GM20431 (cell line): ENCODE results near the gene IRF2.

ENCODE experiments used
- in situ Hi-C: fragments of 300-500 bp; cut with MseI, MboI; formaldehyde crosslinking; loops from one replicate; pipeline ENCODE4 v1.15.0; 2020; ENCODE audit warnings: low sequenced_read_pairs; ENCODE audit not compliant: unreplicated experiment

Gene IRF2

DNA sequence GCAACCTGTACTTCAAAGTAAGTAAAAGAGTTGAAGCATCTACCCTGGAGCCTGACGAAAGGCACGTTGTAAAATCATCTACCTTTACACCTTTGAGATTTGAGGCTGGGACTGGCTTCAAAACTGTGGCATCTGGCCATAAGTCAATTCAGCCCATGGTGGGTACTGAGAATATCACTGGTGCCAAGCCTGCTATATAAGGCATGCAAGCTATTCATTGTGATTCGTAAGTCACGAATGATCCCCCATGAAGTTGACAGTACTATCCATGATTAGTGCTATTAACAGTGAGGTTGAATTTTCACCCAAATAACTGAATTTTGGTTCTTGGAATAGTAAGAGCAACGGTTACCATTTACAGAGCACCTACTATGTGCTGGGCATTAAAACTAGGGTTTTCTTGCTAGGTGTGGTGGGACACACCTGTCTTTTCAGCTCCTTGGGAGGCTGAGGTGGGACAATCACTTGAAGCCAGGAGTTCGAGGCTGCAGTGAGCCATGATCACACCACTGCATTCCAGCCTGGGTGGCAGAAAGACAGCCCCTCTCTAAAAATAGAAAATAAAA is 39.8 kb downstream of the IRF2 start:
- in situ Hi-C loops, result no loop called here

GRCh38 chr4:184434021-184434420 is 40.3 kb downstream of the IRF2 start:
- in situ Hi-C loops, result no loop called here

DNA sequence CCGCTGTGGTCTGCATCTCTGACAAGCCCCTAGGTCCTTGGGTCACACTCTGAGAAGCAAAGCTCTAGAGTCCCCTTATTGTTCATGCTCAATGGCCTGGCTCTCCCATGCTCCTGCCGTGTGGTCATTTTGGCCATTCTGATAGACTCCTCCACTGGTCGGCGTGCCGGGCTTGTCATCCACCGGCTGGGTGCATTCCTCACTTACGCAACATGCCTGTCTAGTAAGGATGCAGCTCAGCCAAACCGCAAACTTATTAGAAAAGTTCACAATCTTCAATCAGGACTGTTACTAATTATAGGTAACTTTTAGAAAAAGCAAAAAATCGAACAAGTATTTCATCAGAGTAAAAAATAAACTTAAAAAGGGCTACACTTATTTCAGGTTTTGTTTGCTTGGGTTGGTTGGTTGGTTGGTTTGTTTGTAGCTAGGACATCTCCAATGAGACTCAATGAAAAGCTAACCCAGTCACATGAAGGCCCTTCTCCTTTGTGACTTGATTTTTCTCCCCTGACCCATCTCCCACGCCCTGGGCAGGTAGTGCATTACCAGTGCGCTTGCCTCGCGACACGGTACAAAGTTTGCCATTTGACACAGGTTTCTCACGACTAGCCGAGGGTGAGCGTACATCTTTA is 41.0 kb downstream of the IRF2 start:
- in situ Hi-C loops, result no loop called here

DNA sequence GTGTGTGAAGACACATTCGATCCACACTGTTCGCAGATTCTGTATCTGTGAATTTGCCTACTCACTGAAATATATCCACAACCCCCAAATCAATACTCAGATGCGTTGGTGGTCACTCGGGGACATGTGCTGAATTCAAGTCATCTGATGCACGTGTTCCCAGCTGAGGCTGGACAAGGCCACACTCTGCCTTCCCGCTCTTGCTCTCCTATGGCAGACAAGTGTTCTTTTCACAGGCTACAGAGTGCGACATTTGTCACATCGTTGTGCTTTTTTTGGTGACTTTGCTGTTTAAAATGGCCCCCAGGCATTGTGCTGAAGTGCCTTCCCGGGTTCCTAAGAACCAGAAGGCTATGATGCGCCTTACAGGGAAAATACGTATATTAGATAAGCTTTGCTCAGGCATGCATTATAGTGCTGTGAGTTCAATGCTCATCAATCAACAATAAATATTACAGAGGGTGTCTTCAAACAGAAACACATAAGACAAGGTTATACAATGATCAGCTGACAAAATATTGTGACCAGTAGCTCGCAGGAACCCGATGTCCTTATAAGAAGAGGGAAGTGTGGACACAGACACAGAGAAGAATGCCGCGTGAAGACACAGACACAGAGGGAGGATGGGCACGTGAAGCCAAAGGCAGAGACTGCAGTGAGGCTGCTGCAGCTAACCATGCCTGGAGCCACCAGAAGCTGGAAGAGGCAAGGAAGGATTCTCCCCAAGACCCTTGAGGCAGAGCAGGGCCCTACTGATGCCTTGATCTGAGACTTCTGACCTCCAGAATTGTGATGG is 42.0 kb downstream of the IRF2 start:
- in situ Hi-C loops, result no loop called here

DNA sequence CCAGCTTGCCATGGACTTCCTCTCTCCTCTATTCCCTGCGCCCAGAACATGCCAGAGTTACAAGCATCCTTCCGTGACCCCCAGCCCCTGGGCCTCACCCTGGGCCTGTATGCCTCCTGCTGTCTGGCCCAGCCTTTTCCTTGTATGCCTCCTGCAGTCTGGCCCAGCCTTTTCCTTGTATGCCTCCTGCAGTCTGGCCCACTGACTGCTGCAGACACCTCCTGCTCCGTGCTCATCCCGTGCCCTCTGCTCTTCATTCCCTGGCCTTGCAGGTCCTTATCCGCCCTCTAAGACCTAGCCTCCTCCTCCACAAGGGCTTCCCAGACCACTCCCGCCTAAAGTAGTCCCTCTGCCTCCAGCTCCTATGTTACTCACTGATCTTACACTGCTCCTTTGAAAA is 44.2 kb downstream of the IRF2 start:
- in situ Hi-C loops, result no loop called here

GRCh38 chr4:184428787-184429186 is 45.6 kb downstream of the IRF2 start:
- in situ Hi-C loops, result no loop called here

DNA sequence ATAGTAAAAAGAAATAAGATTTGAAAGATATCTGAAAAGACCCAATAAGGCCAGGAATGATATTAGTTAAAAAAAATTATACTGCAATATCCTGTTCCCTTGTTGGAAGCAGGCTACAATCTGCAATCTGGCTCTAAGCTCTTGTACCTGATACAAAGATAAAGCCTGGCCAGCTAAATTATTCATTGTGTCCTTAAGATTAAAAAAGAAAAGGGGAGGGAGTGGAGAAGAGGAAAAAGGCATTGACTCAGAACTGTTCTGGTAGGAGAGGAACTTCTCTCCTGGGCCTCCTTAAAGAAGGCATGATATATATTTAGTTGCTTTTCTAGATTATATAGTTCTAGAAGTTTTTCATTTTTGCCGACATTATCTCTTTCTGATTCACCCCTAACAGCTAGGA is 46.7 kb downstream of the IRF2 start:
- in situ Hi-C loops, result no loop called here

DNA sequence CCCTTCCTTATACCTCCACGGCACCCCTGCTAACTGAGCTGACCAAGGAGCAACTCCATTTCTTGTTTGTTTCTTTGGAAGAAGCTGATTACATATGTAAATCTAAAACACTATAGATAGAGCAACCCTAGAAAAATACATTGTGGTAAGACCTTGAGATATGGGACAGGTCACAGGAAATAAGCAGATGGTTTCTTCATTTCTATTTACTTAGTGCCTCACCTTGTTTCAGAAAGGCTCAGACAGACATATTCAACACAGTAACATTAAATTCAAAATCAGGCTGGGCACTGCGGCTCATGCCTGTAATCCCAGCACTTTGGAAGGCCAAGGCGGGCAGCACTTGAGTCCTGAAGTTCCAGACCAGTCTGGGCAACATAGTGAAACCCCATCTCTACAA is 47.3 kb downstream of the IRF2 start:
- in situ Hi-C loops, result no loop called here

GRCh38 chr4:184424993-184425758 is 49.2 kb downstream of the IRF2 start:
- in situ Hi-C loops, result no loop called here

DNA sequence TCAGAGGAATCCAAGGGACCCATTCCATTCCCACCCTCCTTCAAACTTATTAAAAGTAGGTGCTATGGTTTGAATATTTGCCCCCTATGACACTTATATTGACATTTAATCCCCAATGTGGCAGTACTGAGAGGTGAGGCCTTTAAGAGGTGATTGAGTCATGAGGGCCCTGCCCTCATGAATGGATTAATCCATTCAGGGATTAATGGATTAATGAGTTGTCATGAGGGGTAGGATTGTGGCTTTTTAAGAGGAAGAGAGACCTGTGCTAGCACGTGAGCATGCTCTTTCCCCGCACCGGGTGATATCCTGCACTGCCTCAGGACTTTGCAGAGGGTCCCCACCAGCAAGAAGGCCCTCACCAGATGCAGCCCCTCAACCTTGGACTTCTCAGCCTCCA is 50.1 kb downstream of the IRF2 start:
- in situ Hi-C loops, result no loop called here

DNA sequence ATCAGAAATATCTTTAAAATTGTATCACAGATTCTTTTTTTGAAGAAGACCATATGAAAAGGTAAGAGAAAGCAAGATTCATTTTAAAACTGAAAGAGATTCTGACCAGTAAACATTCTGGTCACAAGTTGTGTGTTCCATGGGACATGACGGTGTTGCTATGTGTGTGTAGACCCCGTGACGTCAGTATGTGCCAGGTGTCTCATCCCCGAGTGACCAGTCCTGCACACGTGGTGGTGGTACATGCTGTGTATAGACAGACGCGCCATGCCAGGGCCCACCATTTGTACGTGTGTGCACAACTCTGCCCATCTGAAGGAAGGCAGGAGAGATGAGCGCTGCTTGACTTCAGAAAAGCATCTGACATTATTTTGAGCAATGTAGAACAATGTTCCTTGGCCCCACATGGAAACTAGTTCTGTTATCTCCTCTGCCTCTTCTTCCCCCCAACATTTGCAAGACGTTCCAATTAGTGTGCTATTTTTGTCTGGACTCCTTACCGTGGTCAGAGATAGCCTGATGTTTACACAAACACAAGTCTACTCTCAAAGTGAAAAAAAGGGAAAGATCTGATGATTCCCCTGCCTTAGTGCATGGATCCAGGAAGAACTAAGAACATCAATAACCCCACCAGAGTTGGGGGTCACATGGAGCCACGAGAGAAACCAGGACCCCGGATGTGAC is 51.2 kb downstream of the IRF2 start:
- in situ Hi-C loops, result no loop called here

- in situ Hi-C loops, result no loop called here
Measured at GRCh38 chr4:184422378-184422777, 52.0 kb downstream of the IRF2 start.

DNA sequence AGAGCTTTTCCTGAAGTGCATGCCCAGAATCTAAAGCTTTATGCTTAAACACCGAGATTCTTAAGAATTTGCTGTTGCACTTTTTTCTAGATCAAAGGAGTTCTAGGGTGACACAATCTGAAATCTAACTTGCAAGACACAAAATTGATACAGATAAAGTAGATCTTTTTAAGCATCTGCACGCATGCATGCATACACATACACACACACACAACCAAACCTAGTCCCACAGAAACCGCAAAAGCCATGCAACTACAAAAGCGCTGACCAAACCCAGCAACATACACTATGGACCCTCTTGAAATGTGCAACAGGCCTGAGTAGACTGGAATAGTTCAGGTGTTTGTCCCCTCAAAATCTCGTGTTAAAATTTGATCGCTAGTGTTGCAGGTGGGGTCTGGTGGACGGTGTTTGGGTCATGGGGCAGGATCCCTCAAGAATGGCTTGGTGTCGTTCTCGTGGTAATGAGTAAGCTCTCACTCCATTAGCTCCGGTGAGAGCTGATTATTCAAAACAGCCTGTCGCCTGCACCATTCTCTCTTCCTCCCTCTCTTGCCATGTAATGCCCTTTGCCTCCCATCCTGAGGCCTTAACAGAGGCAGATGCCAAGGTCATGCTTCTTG is 52.7 kb downstream of the IRF2 start:
- in situ Hi-C loops, result no loop called here

DNA sequence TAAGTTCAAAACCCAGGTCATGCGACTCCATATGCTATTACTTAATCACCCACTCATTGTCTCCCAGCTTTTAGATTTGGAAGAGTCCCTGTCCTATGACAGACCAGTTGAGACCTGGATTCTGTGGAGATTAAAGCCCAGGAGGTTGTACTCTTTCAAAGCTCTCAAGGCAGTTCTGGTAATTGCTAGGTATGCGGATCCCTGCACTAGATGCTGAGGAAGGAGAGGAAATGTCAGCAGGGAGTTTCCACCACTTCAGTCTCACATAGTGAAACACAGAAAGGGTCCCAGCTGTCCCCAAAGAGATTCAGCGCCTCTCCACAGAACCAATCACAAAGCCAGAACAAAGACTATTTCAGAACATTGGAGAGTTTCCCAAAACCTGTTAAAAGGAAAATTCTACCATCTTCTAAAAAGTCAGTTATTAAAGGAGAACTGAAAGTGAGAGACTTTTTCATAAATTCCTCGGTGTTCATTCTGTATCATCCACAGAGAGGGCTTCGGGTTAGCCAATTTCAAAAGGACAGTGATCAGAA is 53.4 kb downstream of the IRF2 start:
- in situ Hi-C loops, result no loop called here

DNA sequence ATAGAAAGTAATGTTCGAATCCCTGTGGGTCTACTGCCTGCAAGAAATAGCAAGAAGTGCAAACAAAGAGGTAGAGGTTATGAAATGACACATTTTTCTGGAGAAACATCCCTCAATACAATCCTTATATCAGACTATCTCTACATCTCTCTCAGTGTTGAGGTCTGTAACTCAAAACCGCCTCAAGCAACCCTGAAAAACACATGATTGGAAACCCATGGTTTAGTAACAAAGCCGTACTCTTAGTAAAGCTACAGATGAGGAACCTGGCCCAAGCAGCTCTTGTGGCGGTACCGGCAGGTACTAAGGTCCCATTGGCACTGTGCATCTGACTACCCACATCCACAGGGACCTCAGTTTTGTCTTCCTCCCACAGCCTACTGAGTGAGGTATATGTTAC is 53.9 kb downstream of the IRF2 start:
- in situ Hi-C loops, result no loop called here

DNA sequence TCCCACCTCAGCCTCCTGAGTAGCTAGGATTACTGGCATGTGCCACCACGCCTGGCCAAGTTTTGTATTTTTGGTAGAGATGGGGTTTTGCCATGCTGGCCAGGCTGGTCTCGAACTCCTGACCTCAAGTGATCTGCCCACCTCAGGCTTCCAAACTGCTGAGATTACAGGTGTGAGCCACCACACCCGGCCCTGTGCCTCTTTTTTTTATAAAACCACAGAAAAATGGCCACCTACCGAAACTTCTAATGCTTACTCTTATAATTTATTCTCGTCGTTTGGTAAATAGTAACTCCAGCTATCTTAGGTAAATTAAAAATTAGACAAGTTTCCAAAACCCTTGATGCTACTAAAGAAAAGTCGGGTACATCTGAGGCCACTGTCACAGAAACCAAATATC is 54.4 kb downstream of the IRF2 start:
- in situ Hi-C loops, result no loop called here

DNA sequence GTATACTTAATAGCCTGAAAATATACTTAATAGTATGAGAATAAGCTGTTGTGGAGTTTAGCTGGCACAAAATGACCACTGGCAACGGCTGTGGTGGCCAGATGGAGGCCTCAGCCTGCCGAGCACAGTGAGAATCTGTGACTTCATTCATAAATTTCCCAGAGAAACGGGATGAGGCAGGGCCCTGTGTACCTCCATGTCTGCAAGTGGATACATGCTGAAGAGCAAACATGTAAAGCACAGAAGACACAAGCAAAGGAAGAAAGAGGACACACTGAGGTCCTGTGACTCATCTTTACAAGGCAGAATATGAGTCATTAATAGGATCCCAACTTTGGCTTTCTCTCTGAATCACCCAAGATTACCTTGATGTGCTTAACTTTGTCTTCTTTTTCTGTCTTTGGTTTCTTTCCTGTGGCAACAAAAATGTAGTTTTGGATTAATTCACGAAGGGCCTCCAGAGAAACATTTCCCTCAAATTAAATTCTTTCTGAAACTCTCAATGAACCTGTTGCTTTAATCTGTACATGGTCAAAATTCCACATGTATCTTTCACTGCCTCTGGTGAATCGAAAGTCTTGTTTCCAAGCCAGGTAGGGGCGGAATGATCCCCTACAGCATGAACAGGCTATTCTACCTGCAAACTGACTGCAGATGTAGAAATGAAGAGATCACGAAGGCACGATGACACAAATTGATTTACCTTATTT is 56.4 kb downstream of the IRF2 start:
- in situ Hi-C loops, result no loop called here

DNA sequence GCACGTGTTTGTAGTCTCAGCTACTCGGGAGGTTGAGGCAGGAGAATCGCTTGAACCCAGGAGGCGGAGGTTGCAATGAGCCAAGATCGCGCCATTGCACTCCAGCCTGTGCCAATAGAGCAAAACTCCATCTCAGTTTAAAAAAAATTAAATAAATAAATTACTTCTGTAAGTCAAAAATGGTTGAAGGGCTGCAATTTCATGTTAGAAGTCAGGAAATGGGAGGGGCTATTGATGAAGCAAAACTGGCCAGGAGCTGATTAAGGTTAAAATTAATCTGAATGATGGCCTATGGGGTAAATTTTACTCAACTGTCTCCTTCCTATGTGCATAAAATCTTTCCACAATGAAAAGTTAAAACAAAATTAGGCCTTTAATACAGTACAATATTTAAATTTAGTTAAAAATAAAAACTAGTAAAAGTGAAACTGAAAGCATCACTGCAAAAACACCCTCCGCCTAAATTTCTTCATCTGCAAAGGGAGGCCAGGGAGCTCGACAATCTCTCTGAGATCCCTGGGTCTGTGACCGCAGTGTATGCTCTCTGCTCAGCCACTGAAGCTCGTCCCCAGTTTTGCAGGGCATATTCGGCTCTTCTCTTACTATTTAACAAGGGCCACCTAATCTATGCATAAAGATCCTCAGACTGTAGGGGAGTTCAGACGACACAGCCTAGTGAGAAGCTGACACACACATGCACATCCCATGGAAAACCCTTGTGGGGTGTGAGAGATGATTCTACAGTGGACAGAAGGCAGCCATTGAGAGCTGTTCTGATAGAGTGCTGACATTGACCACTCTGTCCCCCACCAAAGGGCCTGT is 57.2 kb downstream of the IRF2 start:
- in situ Hi-C loops, result no loop called here
